GM08714 (cell line): ENCODE measurements around the gene AP4B1.
A peak's percentile ranks its signal among the peaks of the same experiment; 100 is the strongest.
"Not testable (repeated sequence)": the region's sequence is repeated elsewhere in the genome, so short reads cannot be mapped to it uniquely, and the experiment has no call there.

Experiments used
- H3K4me3 ChIP-seq: fragments of 200-500 bp; sonication (Bioruptor generic); 2 replicates; pipeline ENCODE4 v1.5.1; 2014; ENCODE audit warnings: mild to moderate bottlenecking, low read length, inconsistent platforms
- ZNF274 ChIP-seq: IDR thresholded peaks from 2 replicates; pipeline ENCODE4 v1.6.1; 2012; ENCODE audit warnings: mild to moderate bottlenecking, low read depth, low read length

Gene AP4B1

DNA sequence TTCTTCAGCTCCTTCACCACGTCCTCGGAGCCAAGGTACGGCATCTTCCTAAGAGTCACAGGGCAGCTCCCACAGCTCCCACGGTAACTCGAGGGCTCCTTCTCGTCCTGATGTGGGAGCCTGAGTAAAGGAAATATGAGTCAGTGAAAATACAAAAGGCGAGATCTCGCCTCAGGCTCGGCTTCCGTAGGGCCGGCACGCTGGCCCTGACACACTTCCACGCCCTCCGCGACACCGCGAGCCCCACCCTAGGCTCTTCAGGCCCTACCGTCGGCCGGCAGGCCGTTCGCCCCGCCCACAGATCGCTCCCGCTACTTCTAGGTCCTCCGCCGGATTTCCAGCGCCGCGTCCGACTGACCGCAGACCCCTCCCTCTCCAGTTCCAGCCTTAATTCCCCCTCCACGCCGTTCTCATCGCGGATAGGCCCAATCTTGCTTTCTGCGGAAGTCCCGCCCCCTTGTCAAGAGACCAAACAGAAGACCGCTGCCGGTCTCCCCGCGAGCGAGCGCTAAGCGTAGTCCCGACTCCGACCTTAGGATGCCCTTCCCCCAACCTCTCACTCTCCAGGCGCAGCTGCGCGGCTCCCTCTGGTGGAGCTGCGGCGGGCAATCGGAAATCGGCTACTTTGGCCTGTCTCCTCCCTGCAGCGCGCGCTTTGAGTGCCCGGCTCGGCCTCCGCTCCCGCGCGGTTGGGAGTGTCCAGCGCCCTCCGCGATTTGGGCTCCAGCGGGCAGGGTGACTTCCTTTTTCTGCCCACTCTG is at the start of gene AP4B1, which contains the start of gene DCLRE1B:
Gene AP4B1 (minus strand): TSS at position 126 of the 761 bp plus-strand sequence. CDS start 82 bp downstream, at position 44.
Gene DCLRE1B (plus strand): TSS at position 653 of the 761 bp plus-strand sequence. CDS start 261 bp downstream, outside the sequence.
- TF ChIP-seq ZNF274: no peak
- H3K4me3 ChIP-seq: peak within 1 kb of the TSS; percentile 88

GRCh38 chr1:113951719-113952118 is 47.1 kb upstream of the AP4B1 start:
- no peak for TF ChIP-seq ZNF274
- no peak overlapping the region for H3K4me3 ChIP-seq

DNA sequence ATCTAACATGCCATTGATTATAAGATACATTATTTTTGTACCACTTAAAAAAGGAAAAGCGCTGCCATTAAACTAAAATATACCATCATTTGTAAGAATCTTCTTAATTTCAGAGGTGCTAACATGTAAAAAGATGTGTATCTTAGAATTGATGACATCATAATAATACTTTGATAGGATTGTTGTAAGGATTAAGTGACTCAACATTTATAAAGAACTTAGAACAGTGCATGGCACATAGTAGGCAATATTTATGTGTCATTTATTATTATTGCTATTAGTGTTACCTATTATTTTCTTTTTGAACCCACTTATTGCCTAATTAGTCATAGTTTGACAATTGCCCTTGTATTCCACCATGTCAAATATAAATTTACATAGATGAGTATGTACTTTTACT is 46.3 kb upstream of the AP4B1 start:
- no peak for TF ChIP-seq ZNF274
- no peak overlapping the region for H3K4me3 ChIP-seq

DNA sequence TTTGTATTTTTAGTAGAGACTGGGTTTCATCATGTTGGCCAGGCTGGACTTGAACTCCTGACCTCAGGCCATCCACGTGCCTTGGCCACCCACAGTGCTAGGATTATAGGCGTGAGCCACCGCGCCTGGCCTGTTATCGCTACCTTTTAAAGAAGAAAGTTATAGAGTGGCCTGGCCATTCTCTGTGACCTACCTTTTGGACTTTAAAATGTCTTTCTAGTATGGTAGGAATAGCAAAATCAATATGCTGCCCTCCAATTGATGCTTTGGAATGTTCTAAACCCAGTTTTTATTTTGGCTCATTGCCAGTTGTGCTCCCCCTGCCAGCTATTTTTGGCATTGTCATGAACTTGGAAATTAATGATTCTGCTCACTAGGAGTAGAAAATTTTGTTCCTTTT is 44.4 kb upstream of the AP4B1 start:
- TF ChIP-seq ZNF274: no peak
- no peak overlapping the region for H3K4me3 ChIP-seq

DNA sequence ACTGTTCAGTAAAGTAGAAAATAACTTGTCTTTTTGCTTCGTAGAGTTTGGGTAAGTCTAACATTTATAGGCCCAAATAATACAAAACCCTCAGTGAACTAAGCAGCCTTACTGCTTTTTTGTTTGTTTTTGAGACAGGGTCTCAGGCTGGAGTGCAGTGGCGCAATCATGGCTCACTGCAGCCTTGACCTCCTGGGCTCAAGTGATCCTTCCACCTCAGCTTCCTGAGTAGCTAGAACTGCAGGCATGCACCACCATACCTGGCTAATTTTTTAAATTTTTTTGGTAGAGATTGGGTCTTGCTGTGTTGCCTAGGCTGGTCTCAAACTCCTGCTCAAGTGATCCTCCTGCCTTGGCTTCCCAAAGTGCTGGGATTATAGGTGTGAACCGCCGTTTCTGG is 43.6 kb upstream of the AP4B1 start:
- not testable (repeated sequence) for H3K4me3 ChIP-seq

- H3K4me3 ChIP-seq: no peak overlapping the region
- no peak for TF ChIP-seq ZNF274
Observed at GRCh38 chr1:113947388-113948107, 42.9 kb upstream of the AP4B1 start.

GRCh38 chr1:113946678-113947387 is 42.2 kb upstream of the AP4B1 start:
- no peak overlapping the region for H3K4me3 ChIP-seq

GRCh38 chr1:113946112-113946511 is 41.5 kb upstream of the AP4B1 start:
- no peak overlapping the region for H3K4me3 ChIP-seq
- no peak for TF ChIP-seq ZNF274

More at GRCh38 chr1:113946678-113947387, 42.2 kb upstream of the AP4B1 start:
- no peak for TF ChIP-seq ZNF274

DNA sequence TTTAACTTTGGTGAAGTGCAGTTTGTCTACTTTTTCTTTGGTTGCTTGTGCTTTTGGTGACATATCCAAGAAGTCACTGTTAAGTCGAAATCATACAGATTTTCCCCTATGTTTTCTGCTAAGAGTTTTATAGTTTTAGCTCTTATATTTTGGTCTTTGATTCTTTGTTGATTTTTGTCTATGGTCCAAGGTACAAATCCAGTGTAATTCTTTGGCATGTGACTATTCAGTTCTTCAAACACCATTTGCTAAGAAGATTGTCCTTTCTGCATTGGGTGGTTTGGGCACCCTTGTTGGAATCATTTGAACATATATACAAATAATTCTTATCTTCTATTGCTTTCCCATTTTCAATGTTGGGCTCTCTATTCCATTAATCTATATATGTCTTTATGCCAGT is 40.7 kb upstream of the AP4B1 start:
- TF ChIP-seq ZNF274: no peak
- H3K4me3 ChIP-seq: no peak overlapping the region

DNA sequence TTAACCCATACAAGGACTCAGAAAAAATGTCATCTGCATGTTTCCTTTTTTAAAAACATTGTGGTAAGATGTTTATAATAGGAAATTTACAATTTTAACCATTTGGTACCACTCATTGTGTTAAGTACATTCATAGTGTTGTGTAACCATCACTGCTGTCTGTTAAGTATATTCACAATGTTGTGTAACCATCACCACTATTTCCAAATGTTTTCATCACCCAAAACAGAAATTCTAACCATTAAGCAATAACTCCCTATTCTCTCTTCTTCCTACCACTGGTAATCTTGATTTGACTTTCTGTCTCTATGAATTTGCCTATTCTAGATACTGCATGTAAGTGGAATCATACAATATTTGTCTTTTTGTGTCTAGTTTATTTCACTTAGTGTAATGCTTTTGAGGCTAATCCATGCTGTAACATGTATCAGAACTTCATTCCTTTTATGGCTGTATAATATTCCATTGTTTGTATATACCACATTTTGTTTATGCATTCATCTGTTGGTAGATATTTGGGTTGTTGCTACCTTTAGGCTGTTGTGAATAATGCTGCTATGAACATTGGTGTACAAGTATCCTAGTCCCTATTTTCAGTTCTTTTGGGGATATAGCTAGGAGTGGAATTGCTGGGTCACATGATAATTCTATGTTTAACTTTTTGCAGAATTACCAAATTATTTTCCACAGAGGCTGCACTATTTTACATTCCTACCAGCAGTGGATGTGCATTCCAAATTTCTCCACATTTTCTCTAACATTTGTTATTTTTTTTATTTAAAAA is 38.6 kb upstream of the AP4B1 start:
- no peak for TF ChIP-seq ZNF274
- H3K4me3 ChIP-seq: no peak overlapping the region

DNA sequence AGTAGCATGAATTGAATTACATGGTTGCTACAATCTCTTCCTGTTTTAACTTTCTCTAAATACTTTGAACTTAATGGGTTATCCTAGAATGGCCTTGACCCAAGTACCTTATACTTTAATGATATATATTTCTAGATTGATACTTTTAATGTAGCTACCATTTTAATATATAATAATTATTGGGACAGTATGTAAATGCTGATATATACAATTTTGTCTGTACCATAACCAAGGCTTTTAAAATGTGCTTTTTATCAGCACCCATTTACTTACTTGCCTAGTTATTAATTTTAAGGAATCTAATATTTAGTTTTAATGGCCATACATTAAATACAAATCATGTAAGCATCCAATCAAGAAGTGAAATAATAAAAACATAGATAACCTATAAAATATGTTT is 37.9 kb upstream of the AP4B1 start:
- TF ChIP-seq ZNF274: no peak
- H3K4me3 ChIP-seq: no peak overlapping the region

GRCh38 chr1:113941245-113941559 is 36.6 kb upstream of the AP4B1 start:
- no peak overlapping the region for H3K4me3 ChIP-seq
- no peak for TF ChIP-seq ZNF274

DNA sequence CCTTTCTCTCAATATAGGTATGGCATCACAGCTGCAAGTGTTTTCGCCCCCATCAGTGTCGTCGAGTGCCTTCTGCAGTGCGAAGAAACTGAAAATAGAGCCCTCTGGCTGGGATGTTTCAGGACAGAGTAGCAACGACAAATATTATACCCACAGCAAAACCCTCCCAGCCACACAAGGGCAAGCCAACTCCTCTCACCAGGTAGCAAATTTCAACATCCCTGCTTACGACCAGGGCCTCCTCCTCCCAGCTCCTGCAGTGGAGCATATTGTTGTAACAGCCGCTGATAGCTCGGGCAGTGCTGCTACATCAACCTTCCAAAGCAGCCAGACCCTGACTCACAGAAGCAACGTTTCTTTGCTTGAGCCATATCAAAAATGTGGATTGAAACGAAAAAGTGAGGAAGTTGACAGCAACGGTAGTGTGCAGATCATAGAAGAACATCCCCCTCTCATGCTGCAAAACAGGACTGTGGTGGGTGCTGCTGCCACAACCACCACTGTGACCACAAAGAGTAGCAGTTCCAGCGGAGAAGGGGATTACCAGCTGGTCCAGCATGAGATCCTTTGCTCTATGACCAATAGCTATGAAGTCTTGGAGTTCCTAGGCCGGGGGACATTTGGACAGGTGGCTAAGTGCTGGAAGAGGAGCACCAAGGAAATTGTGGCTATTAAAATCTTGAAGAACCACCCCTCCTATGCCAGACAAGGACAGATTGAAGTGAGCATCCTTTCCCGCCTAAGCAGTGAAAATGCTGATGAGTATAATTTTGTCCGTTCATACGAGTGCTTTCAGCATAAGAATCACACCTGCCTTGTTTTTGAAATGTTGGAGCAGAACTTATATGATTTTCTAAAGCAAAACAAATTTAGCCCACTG is 36.0 kb upstream of the AP4B1 start:
- no peak overlapping the region; the same call in 1 of the 2 replicates for H3K4me3 ChIP-seq
- no peak for TF ChIP-seq ZNF274
